K562 (cell line): ENCODE data around the gene ARL3. TPM values are rescaled to one million over a fixed set of nuclear protein-coding genes. Genes with fewer than 3 reads are reported as not detected.

Experiments used
- ATAC-seq: fragments of 200-7000 bp; cut with Tn5 transposase; 3 replicates; pipeline ENCODE4 v1.9.1; 2020; ENCODE audit warnings: moderate library complexity
- BruUV-seq: library from RNA; stranded (reverse); fragments of 400-500 nt; replicated peaks from 2 replicates; lab custom pipeline; 2021; lab: Mats Ljungman, UMichigan
- CTCF ChIA-PET: fragments of 300-600 bp; formaldehyde crosslinking; extraction: SDS; loops from one replicate; lab custom pipeline; 2021; ENCODE audit warnings: low intra/inter-chr PET ratio; lab: Yijun Ruan, JAX
- POLR2A ChIA-PET: fragments of 300-600, 350-650 bp; sonication (Branson Sonifier 250); formaldehyde crosslinking; extraction: SDS; loops from one replicate; lab custom pipeline; 2021; ENCODE audit warnings: antibody characterized with exemption, inconsistent platforms; lab: Yijun Ruan, JAX
- DNase-seq, 4 experiments: peaks; one replicate each; pipeline versions ENCODE4 v3.0.0 to v3.0.0-alpha.2; 2011 to 2018; ENCODE audit warnings: low spot score in 3 of 4, mixed read lengths in 3 of 4; ENCODE audit errors: extremely low read depth in 1 of 4
- FAIRE-seq: peaks from 2 replicates; lab custom pipeline; 2011; peaks lifted over from hg19 to GRCh38; lab: Jason Lieb, UNC
- H2AFZ ChIP-seq: 2 replicates; pipeline ENCODE4 v1.6.0; 2011; ENCODE audit warnings: low read depth, low read length, control low read depth, inconsistent platforms
- H3K27ac ChIP-seq: fragments of 200-600 bp; 3 replicates; pipeline ENCODE4 v1.8.0; 2011; ENCODE audit warnings: low read depth, mild to moderate bottlenecking, control low read depth, inconsistent platforms, low read length, moderate library complexity, mixed read lengths; ENCODE audit errors: extremely low read depth
- H3K27me3 ChIP-seq, 2 experiments: fragments of 300-600 bp in 1 of 2; 2 replicates in 1 of 2; 3 replicates in 1 of 2; pipeline versions ENCODE4 v1.6.0 to v1.8.0; 2011; ENCODE audit warnings: inconsistent platforms in 2 of 2, low read length in 2 of 2, mild to moderate bottlenecking in 1 of 2, mixed read lengths in 1 of 2, moderate library complexity in 1 of 2; ENCODE audit not compliant: control insufficient read depth in 2 of 2, insufficient read depth in 2 of 2
- H3K36me3 ChIP-seq: fragments of 300-600 bp; 3 replicates; pipeline ENCODE4 v1.8.0; 2011; ENCODE audit warnings: mild to moderate bottlenecking, low read length, inconsistent platforms; ENCODE audit not compliant: control insufficient read depth, insufficient read depth
- H3K4me1 ChIP-seq, 2 experiments: fragments of 200-600 bp in 1 of 2; replicated peaks in 1 of 2; 2 replicates in 1 of 2; 3 replicates in 1 of 2; pipeline versions ENCODE4 v1.5.1 to v1.8.0; 2011; ENCODE audit warnings: inconsistent platforms in 2 of 2, low read length in 2 of 2, mild to moderate bottlenecking in 1 of 2, mixed read lengths in 1 of 2, moderate library complexity in 1 of 2; ENCODE audit not compliant: control insufficient read depth in 2 of 2, insufficient read depth in 2 of 2
- H3K4me2 ChIP-seq: 2 replicates; pipeline ENCODE4 v1.6.1; 2011; ENCODE audit warnings: low read length, control low read depth, inconsistent platforms, mixed read lengths; ENCODE audit not compliant: insufficient read depth
- H3K4me3 ChIP-seq: fragments of 200-600 bp; sonication (generic), shearing (Covaris generic); 2 replicates; pipeline ENCODE4 v1.5.1; 2016; ENCODE audit warnings: control low read depth, inconsistent platforms
- H3K79me2 ChIP-seq: fragments of 200-600 bp; 3 replicates; pipeline ENCODE4 v1.8.0; 2011; ENCODE audit warnings: low read length, inconsistent platforms; ENCODE audit not compliant: control insufficient read depth, insufficient read depth
- H3K9ac ChIP-seq, 2 experiments: 2 replicates each; pipeline versions ENCODE4 v1.6.0 to v1.6.1; 2011; ENCODE audit warnings: low read depth in 2 of 2, low read length in 2 of 2, control low read depth in 1 of 2, inconsistent platforms in 1 of 2, mild to moderate bottlenecking in 1 of 2, mixed read lengths in 1 of 2; ENCODE audit not compliant: insufficient read depth in 1 of 2
- H3K9me1 ChIP-seq: one replicate; pipeline ENCODE4 v1.6.0; 2011; ENCODE audit warnings: inconsistent platforms, mild to moderate bottlenecking, low read length, moderate library complexity; ENCODE audit not compliant: control insufficient read depth, insufficient read depth
- H3K9me3 ChIP-seq: replicated peaks from 2 replicates; pipeline ENCODE4 v1.5.1; 2011; ENCODE audit warnings: low read depth, low read length, inconsistent platforms; ENCODE audit not compliant: control insufficient read depth, insufficient read depth
- H4K20me1 ChIP-seq: replicated peaks from 2 replicates; pipeline ENCODE4 v1.6.1; 2011; ENCODE audit warnings: low read length, inconsistent platforms, mixed read lengths; ENCODE audit not compliant: control insufficient read depth, insufficient read depth
- ATF4 ChIP-seq: fragments of 450-650 bp; formaldehyde crosslinking; IDR thresholded peaks from 2 replicates; pipeline ENCODE4 v1.4.0; 2022; ENCODE audit warnings: mild to moderate bottlenecking, moderate library complexity
- COPS2 ChIP-seq: fragments of 450-650 bp; conservative IDR thresholded peaks from 2 replicates; pipeline ENCODE4 v1.6.1; 2016; ENCODE audit warnings: mild to moderate bottlenecking, moderate library complexity
- DMBX1 ChIP-seq: fragments of 250-450 bp; sonication (Bioruptor Pico); IDR thresholded peaks from 2 replicates; pipeline ENCODE4 v1.8.0; 2022; ENCODE audit warnings: inconsistent platforms, mild to moderate bottlenecking, moderate library complexity, borderline replicate concordance
- E2F1 ChIP-seq: sonication (generic); formaldehyde crosslinking; IDR thresholded peaks from 2 replicates; pipeline ENCODE4 v1.8.1; 2023; ENCODE audit warnings: mild to moderate bottlenecking, missing genetic modification reagents, moderate library complexity
- KLF16 ChIP-seq: IDR thresholded peaks from 2 replicates; pipeline ENCODE4 v1.6.1; 2016; ENCODE audit warnings: antibody characterized with exemption
- PML ChIP-seq: IDR thresholded peaks from 2 replicates; pipeline ENCODE4 v1.6.1; 2012; ENCODE audit warnings: low read length, inconsistent platforms
- PYGO2 ChIP-seq: fragments of 450-650 bp; IDR thresholded peaks from 2 replicates; pipeline ENCODE4 v1.6.1; 2016; ENCODE audit warnings: mild to moderate bottlenecking, missing genetic modification characterization, moderate library complexity, missing compliant biosample characterization
- TAL1 ChIP-seq: fragments of 450-650 bp; IDR thresholded peaks from 2 replicates; pipeline ENCODE4 v1.6.1; 2016; ENCODE audit warnings: mild to moderate bottlenecking
- TEAD4 ChIP-seq, 2 experiments: sonication (generic) in 1 of 2; formaldehyde crosslinking in 1 of 2; IDR thresholded peaks; 2 replicates each; pipeline versions ENCODE4 v1.6.1 to v1.8.0; 2012 to 2022; ENCODE audit warnings: borderline replicate concordance in 1 of 2, inconsistent platforms in 1 of 2, low read length in 1 of 2, mild to moderate bottlenecking in 1 of 2, missing genetic modification reagents in 1 of 2
- ZKSCAN3 ChIP-seq: fragments of 250-450 bp; sonication (Bioruptor Pico); IDR thresholded peaks from 2 replicates; pipeline ENCODE4 v1.4.0; 2020
- ZNF12 ChIP-seq: sonication (generic); formaldehyde crosslinking; IDR thresholded peaks from 2 replicates; pipeline ENCODE4 v1.4.0; 2020; ENCODE audit warnings: mild to moderate bottlenecking, missing genetic modification reagents
- ZNF184 ChIP-seq: sonication (generic); formaldehyde crosslinking; IDR thresholded peaks from 2 replicates; pipeline ENCODE4 v1.5.0; 2020; ENCODE audit warnings: missing genetic modification reagents
- ZNF609 ChIP-seq: sonication (generic); formaldehyde crosslinking; IDR thresholded peaks from 2 replicates; pipeline ENCODE4 v1.8.1; 2023; ENCODE audit warnings: missing genetic modification reagents, mild to moderate bottlenecking, borderline replicate concordance
- WGBS: fragments of 100-300 bp; shearing (Covaris generic); methylation state at CpG from one replicate; pipeline ENCODE4 v1.1.6; 2016; ENCODE audit warnings: low coverage, mixed read lengths; ENCODE audit not compliant: insufficient coverage; ENCODE audit errors: missing lambda C conversion rate; 5-methylcytosine and 5-hydroxymethylcytosine counted together
- in situ Hi-C: fragments of 300-500 bp; cut with MboI; formaldehyde crosslinking; loops from 4 replicates; pipeline ENCODE4 v1.15.0; 2018; ENCODE audit warnings: inconsistent platforms, mixed read lengths
- intact Hi-C: fragments of 100-400 bp; cut with micrococcal nuclease; formaldehyde crosslinking; loops from 2 replicates; pipeline ENCODE4 v1.14.2; 2022
- polyA plus RNA-seq, 8 experiments: library from polyadenylated mRNA; depleted of rRNA in 4 of 8; stranded (reverse) in 5 of 8; unstranded in 3 of 8; fragments of >200 nt; fragmentation: Nextera tagmentation in 2 of 8; fragmentation: Illumina TruSeq in 1 of 8; extraction: Ambion mirVana in 2 of 8; extraction: Trizol in 1 of 8; gene quantifications; 2 replicates each; pipeline versions ENCODE4 v1.2.1 to v1.2.3, GENCODE V29; 2011 to 2014; ENCODE audit warnings: inconsistent platforms in 1 of 8, missing spikeins in 1 of 8
- total RNA-seq, 7 experiments: library from RNA; depleted of rRNA in 6 of 7; stranded (reverse); fragments of >200 nt in 6 of 7; fragmentation: Illumina TruSeq in 2 of 7; extraction: Trizol in 2 of 7; gene quantifications; 2 replicates each; pipeline versions ENCODE4 v1.2.1 to v1.2.3, GENCODE V29; 2011 to 2021; ENCODE audit warnings: low replicate concordance in 1 of 7
- TF ChIP-seq, protein P1 (sequence below): fragments of 250-450 bp; sonication (Bioruptor Pico); IDR thresholded peaks from 2 replicates; pipeline ENCODE4 v1.4.0; 2020

The ARL3 gene
- total and polyA plus RNA-seq, 9 of the 15 experiments (the other 6 are each of a cell fraction or from before 2014, with no cell fraction given): 2.9 to 8.9 (median 4.8) TPM

- Histone ChIP-seq H3K36me3 (no peaks in the 10 kb centered on the region; the same call in 2 of the 3 replicates), H3K4me3 (no peak overlapping the region), H3K9me3 (no peaks in the 10 kb centered on the region), H3K9me1 (no peaks in the 10 kb centered on the region), H4K20me1 (no peaks in the 10 kb centered on the region), H3K4me2 (peak overlapping the region; percentile 59), H3K9ac (0 out of 4 replicates have a peak overlapping the region, but pooled peaks of 1 of the 2 experiments have one; percentile 20), H3K4me1 (peaks cover 12 to 33% of the 10 kb centered on the region in 2 experiments), H3K79me2 (peaks cover 31% of the 10 kb centered on the region), H2AFZ (peak overlapping the region; percentile 88), H3K27ac (peak overlapping the region; percentile 54; the same call in 2 of the 3 replicates), H3K27me3 (no peaks in the 10 kb centered on the region)
- no TSS peak for BruUV-seq
- FAIRE-seq (no peak), DNase-seq (no peak), ATAC-seq (no peak)
- WGBS: 14% methylated on average over 7 of the region's 7 CpGs
- in situ Hi-C loops (no loop called here), intact Hi-C loops (loop anchor here (5.0 kb wide), 3 partner anchors 34 to 159 kb away; no protein-coding TSS in a partner anchor)
- ChIA-PET CTCF (interaction anchor here (0.7 kb wide), 1 partner anchor 172 kb away, joined by 5 read pairs; no protein-coding TSS in a partner anchor), POLR2A (interaction anchor here (0.9 to 1.1 kb wide), 3 partner anchors 8 to 29 kb away, joined by 3 to 6 read pairs (median 5); partner anchors contain the start of genes ARL3 and SFXN2)
- TF ChIP-seq DMBX1 (CRISPR knock-in tag) (peak; percentile 82), ATF4 (CRISPR knock-in tag) (0 out of 2 replicates have a peak, but pooled peaks have one; percentile 12), ZNF12 (CRISPR knock-in tag) (no peak), E2F1 (CRISPR knock-in tag) (no peak), PML (no peak), ZNF184 (CRISPR knock-in tag) (no peak), ZKSCAN3 (no peak), KLF16 (no peak), TAL1 (no peak), PYGO2 (tag) (peak; percentile 56; the same call in 1 of the 2 replicates), COPS2 (no peak), TEAD4 (IDR thresholded peaks at IDR 0.05; ENCODE audit: low read length) (no peak), TEAD4 (CRISPR knock-in tag; IDR thresholded peaks at IDR 0.05; ENCODE audit: borderline replicate concordance) (no peak), ZNF609 (CRISPR knock-in tag) (no peak)
- TF ChIP-seq, protein P1, sequence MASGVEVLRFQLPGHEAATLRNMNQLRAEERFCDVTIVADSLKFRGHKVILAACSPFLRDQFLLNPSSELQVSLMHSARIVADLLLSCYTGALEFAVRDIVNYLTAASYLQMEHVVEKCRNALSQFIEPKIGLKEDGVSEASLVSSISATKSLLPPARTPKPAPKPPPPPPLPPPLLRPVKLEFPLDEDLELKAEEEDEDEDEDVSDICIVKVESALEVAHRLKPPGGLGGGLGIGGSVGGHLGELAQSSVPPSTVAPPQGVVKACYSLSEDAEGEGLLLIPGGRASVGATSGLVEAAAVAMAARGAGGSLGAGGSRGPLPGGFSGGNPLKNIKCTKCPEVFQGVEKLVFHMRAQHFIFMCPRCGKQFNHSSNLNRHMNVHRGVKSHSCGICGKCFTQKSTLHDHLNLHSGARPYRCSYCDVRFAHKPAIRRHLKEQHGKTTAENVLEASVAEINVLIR (CRISPR knock-in tag): no peak
Observed at GRCh38 chr10:102743078-102743587, 28.9 kb upstream of the ARL3 start.
